Esophagus (tissue), 2 donors: Measurements from ENCODE around the gene GTF2IRD1. TPM values are rescaled to one million over a fixed set of nuclear protein-coding genes. Genes with fewer than 3 reads are reported as not detected.

Experiments used
- H3K27ac ChIP-seq, 2 donors: one replicate each; pipeline ENCODE4 v1.5.1; 2013; ENCODE audit warnings: low read depth in 2 of 2, mild to moderate bottlenecking in 2 of 2, inconsistent platforms in 1 of 2, low read length in 1 of 2, moderate library complexity in 1 of 2
- H3K27me3 ChIP-seq, 2 donors: one replicate each; pipeline ENCODE4 v1.6.1; 2013; ENCODE audit warnings: low read length in 2 of 2, control low read depth in 1 of 2, mild to moderate bottlenecking in 1 of 2; ENCODE audit not compliant: insufficient read depth in 2 of 2, control insufficient read depth in 1 of 2
- H3K36me3 ChIP-seq, 2 donors: one replicate each; pipeline ENCODE4 v1.6.1; 2013; ENCODE audit warnings: low read length in 1 of 2; ENCODE audit not compliant: control insufficient read depth in 2 of 2, insufficient read depth in 2 of 2
- H3K4me1 ChIP-seq, 2 donors: one replicate each; pipeline ENCODE4 v1.6.1; 2013; ENCODE audit warnings: low read length in 1 of 2; ENCODE audit not compliant: control insufficient read depth in 2 of 2, insufficient read depth in 2 of 2
- H3K4me3 ChIP-seq, 2 donors: one replicate each; pipeline ENCODE4 v1.5.1; 2013; ENCODE audit warnings: low read length in 2 of 2, mild to moderate bottlenecking in 2 of 2, low read depth in 1 of 2, moderate library complexity in 1 of 2
- H3K9me3 ChIP-seq, 2 donors: one replicate each; pipeline ENCODE4 v1.6.1; 2013; ENCODE audit warnings: mild to moderate bottlenecking in 2 of 2, low read depth in 1 of 2, low read length in 1 of 2, moderate library complexity in 1 of 2; ENCODE audit not compliant: control insufficient read depth in 2 of 2, insufficient read depth in 1 of 2
- WGBS, 2 donors: extraction: QIAGEN DNeasy Blood & Tissue Kit; methylation state at CpG; one replicate each; pipeline ENCODE4 v1.1.7; 2013; 5-methylcytosine and 5-hydroxymethylcytosine counted together
- polyA plus RNA-seq, 2 donors: library from polyadenylated mRNA; stranded (reverse); fragments of 200-250 nt; gene quantifications; one replicate each; pipeline ENCODE4 v1.2.3, GENCODE V29; 2013
- donor health status: healthy with polysubstance abuse.
- donor health status: Bipolar disorder and iron deficiency.

The GTF2IRD1 gene
- polyA plus RNA-seq, 2 donors = 30.4 to 43.4 TPM

GRCh38 chr7:74476626-74477025 is 22.9 kb downstream of the GTF2IRD1 start:
- H3K4me1 ChIP-seq = peaks cover 8 to 37% of the 10 kb centered on the region in 2 donors
- WGBS, 2 donors = 65 to 66% methylated on average over 8 of the region's 8 CpGs

GRCh38 chr7:74478671-74479065 is 25.0 kb downstream of the GTF2IRD1 start:
- H3K4me1 ChIP-seq = peaks cover 8 to 37% of the 10 kb centered on the region in 2 donors
- H3K4me3 ChIP-seq = no peak overlapping the region
- H3K9me3 ChIP-seq = no peaks in the 10 kb centered on the region
- H3K27ac ChIP-seq = peak overlapping the region; percentile 93 to 94
- no peaks in the 10 kb centered on the region for H3K27me3 ChIP-seq
- H3K36me3 ChIP-seq = no peaks in the 10 kb centered on the region
- WGBS, 2 donors = 78 to 86% methylated on average over 4 of the region's 4 CpGs

More at GRCh38 chr7:74476626-74477025, 22.9 kb downstream of the GTF2IRD1 start:
- H3K36me3 ChIP-seq = peaks cover 0 to 5% of the 10 kb centered on the region in 2 donors
- no peaks in the 10 kb centered on the region for H3K27me3 ChIP-seq
- peak overlapping the region; percentile 93 to 94 for H3K27ac ChIP-seq
- H3K9me3 ChIP-seq = no peaks in the 10 kb centered on the region
- H3K4me3 ChIP-seq = no peak overlapping the region

GRCh38 chr7:74479066-74479781 is 25.5 kb downstream of the GTF2IRD1 start:
- Histone ChIP-seq H3K4me1 (peaks cover 8 to 37% of the 10 kb centered on the region in 2 donors), H3K4me3 (no peak overlapping the region), H3K9me3 (no peaks in the 10 kb centered on the region), H3K27ac (peak overlapping the region; percentile 93 to 95), H3K27me3 (no peaks in the 10 kb centered on the region), H3K36me3 (no peaks in the 10 kb centered on the region)
- WGBS, 2 donors = 23 to 25% methylated on average over 19 of the region's 19 CpGs

- 11 to 16% methylated on average over 36 to 40 of the region's 40 CpGs for WGBS, 2 donors
- H3K27me3 ChIP-seq = no peaks in the 10 kb centered on the region
- H3K4me1 ChIP-seq = peaks cover 8 to 36% of the 10 kb centered on the region in 2 donors
- H3K36me3 ChIP-seq = no peaks in the 10 kb centered on the region
- no peaks in the 10 kb centered on the region for H3K9me3 ChIP-seq
- H3K27ac ChIP-seq = peak overlapping the region; percentile 93 to 95
- H3K4me3 ChIP-seq = peak overlapping the region; percentile 0 to 17
Observed at GRCh38 chr7:74479961-74480829, 26.5 kb downstream of the GTF2IRD1 start.

- 17 to 28% methylated on average over 16 of the region's 16 CpGs for WGBS, 2 donors
- Histone ChIP-seq H3K9me3 (no peaks in the 10 kb centered on the region), H3K4me1 (peaks cover 8 to 29% of the 10 kb centered on the region in 2 donors), H3K27ac (peak overlapping the region; percentile 93 to 95), H3K27me3 (no peaks in the 10 kb centered on the region), H3K4me3 (peak overlapping the region; percentile 0 to 17), H3K36me3 (no peaks in the 10 kb centered on the region)
Observed at GRCh38 chr7:74480861-74481417, 27.2 kb downstream of the GTF2IRD1 start.

GRCh38 chr7:74481458-74482196 is 27.9 kb downstream of the GTF2IRD1 start:
- peak overlapping the region; percentile 93 to 95 for H3K27ac ChIP-seq

GRCh38 chr7:74482197-74482467 is 28.4 kb downstream of the GTF2IRD1 start:
- H3K9me3 ChIP-seq = no peaks in the 10 kb centered on the region
- H3K27ac ChIP-seq = peak overlapping the region; percentile 62 to 65
- WGBS, 2 donors = 91 to 98% methylated on average over 4 of the region's 4 CpGs
- no peak overlapping the region for H3K4me3 ChIP-seq
- H3K4me1 ChIP-seq = peaks cover 8 to 23% of the 10 kb centered on the region in 2 donors
- H3K36me3 ChIP-seq = no peaks in the 10 kb centered on the region
- H3K27me3 ChIP-seq = no peaks in the 10 kb centered on the region

More at GRCh38 chr7:74481458-74482196, 27.9 kb downstream of the GTF2IRD1 start:
- WGBS, 2 donors = 62 to 63% methylated on average over 8 of the region's 8 CpGs
- Histone ChIP-seq H3K36me3 (no peaks in the 10 kb centered on the region), H3K9me3 (no peaks in the 10 kb centered on the region), H3K27me3 (no peaks in the 10 kb centered on the region), H3K4me1 (peaks cover 8 to 25% of the 10 kb centered on the region in 2 donors), H3K4me3 (no peak overlapping the region)

- Histone ChIP-seq H3K27ac (peak overlapping the region; percentile 18 to 85), H3K9me3 (no peaks in the 10 kb centered on the region), H3K27me3 (no peaks in the 10 kb centered on the region), H3K36me3 (no peaks in the 10 kb centered on the region), H3K4me1 (peaks cover 6 to 18% of the 10 kb centered on the region in 2 donors), H3K4me3 (no peak overlapping the region)
- WGBS, 2 donors = 77 to 80% methylated on average over 16 of the region's 16 CpGs
Observed at GRCh38 chr7:74482629-74483401, 29.1 kb downstream of the GTF2IRD1 start.
